Stomach (tissue), 4 donors: ENCODE results near the gene EPHA6.

ENCODE experiments used
- EP300 ChIP-seq: sonication (generic); formaldehyde crosslinking; IDR thresholded peaks from one replicate; pipeline ENCODE4 v1.6.1; 2017; ENCODE audit warnings: antibody characterized with exemption
- POLR2A ChIP-seq, 4 donors: fragments of 450-650 bp; IDR thresholded peaks; one replicate each; pipeline ENCODE4 v1.6.1; 2016; ENCODE audit warnings: antibody characterized with exemption in 4 of 4, control low read depth in 2 of 4, mild to moderate bottlenecking in 1 of 4, moderate library complexity in 1 of 4
- POLR2AphosphoS5 ChIP-seq, 3 donors: sonication (generic); formaldehyde crosslinking; IDR thresholded peaks; one replicate each; pipeline ENCODE4 v1.6.1; 2016; ENCODE audit warnings: antibody characterized with exemption in 3 of 3
- TF ChIP-seq, protein P1 (sequence below), 7 experiments: fragments of 450-650 bp in 4 of 7; fragments of 200-600 bp in 3 of 7; sonication (generic) in 3 of 7; IDR thresholded peaks; one replicate each; pipeline ENCODE4 v1.5.1; 2016 to 2019; ENCODE audit warnings: antibody characterized with exemption in 7 of 7, control low read depth in 2 of 7, mild to moderate bottlenecking in 1 of 7

DNA sequence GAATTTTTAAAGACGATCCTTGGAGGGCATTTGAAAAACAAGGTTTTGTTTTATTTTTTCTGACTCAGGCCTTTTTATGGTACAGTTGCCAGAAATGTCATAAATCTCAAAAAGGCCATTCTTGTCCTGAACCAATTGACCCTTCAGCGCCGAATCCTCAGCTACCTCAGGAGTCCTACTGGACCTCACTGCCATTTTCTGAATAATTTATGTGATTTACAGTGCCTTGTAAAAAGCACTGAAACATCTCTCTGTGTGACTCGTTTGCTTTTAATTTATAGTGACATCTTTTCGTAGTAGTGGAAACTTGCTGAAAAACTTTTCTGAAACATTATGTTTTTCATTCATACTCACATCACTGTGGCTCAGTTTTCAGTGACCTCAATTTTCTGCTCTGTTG lies 878.0 kb downstream of the EPHA6 start:
- TF ChIP-seq, protein P1, sequence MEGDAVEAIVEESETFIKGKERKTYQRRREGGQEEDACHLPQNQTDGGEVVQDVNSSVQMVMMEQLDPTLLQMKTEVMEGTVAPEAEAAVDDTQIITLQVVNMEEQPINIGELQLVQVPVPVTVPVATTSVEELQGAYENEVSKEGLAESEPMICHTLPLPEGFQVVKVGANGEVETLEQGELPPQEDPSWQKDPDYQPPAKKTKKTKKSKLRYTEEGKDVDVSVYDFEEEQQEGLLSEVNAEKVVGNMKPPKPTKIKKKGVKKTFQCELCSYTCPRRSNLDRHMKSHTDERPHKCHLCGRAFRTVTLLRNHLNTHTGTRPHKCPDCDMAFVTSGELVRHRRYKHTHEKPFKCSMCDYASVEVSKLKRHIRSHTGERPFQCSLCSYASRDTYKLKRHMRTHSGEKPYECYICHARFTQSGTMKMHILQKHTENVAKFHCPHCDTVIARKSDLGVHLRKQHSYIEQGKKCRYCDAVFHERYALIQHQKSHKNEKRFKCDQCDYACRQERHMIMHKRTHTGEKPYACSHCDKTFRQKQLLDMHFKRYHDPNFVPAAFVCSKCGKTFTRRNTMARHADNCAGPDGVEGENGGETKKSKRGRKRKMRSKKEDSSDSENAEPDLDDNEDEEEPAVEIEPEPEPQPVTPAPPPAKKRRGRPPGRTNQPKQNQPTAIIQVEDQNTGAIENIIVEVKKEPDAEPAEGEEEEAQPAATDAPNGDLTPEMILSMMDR (IDR thresholded peaks at IDR 0.05), result no peak
- TF ChIP-seq POLR2A (IDR thresholded peaks at IDR 0.05) (no peak), POLR2AphosphoS5 (IDR thresholded peaks at IDR 0.05) (no peak), EP300 (no peak)
